HepG2 (cell line): ENCODE results near the gene ELP6. TPM values are rescaled to one million over a fixed set of nuclear protein-coding genes. Genes with fewer than 3 reads are reported as not detected.
A peak's percentile ranks its signal among the peaks of the same experiment; 100 is the strongest.

Experiments
- ATF7 ChIP-seq, 2 experiments: fragments of 450-650 bp in 1 of 2; sonication (generic) in 1 of 2; formaldehyde crosslinking in 1 of 2; IDR thresholded peaks; 2 replicates each; pipeline versions ENCODE4 v1.4.0 to v1.6.1; 2016 to 2020; ENCODE audit warnings: antibody characterized with exemption in 1 of 2, mild to moderate bottlenecking in 1 of 2, missing genetic modification reagents in 1 of 2
- CHD2 ChIP-seq: IDR thresholded peaks from 2 replicates; pipeline ENCODE4 v1.6.1; 2011; ENCODE audit warnings: low read depth, low read length, improper control_type of control experiment
- GATAD1 ChIP-seq: IDR thresholded peaks from 2 replicates; pipeline ENCODE4 v1.6.1; 2016; ENCODE audit warnings: missing genetic modification reagents, missing compliant biosample characterization
- KLF13 ChIP-seq: sonication (generic); formaldehyde crosslinking; IDR thresholded peaks from 2 replicates; pipeline ENCODE4 v1.4.0; 2020; ENCODE audit warnings: mild to moderate bottlenecking, missing genetic modification reagents
- KLF6 ChIP-seq: IDR thresholded peaks from 2 replicates; pipeline ENCODE4 v1.8.0; 2016; ENCODE audit warnings: missing biosample characterization, missing genetic modification reagents
- KMT2B ChIP-seq: IDR thresholded peaks from 2 replicates; pipeline ENCODE4 v1.6.1; 2016; ENCODE audit warnings: missing genetic modification reagents, missing compliant biosample characterization
- MXI1 ChIP-seq: IDR thresholded peaks from 3 replicates; pipeline ENCODE4 v1.6.1; 2012; ENCODE audit warnings: low read depth, low read length, inconsistent platforms, borderline replicate concordance
- NFKB2 ChIP-seq: sonication (generic); formaldehyde crosslinking; IDR thresholded peaks from 2 replicates; pipeline ENCODE4 v1.4.0; 2020; ENCODE audit warnings: missing genetic modification reagents, borderline replicate concordance
- SALL2 ChIP-seq: sonication (generic); formaldehyde crosslinking; IDR thresholded peaks from 2 replicates; pipeline ENCODE4 v1.8.1; 2023; ENCODE audit warnings: mild to moderate bottlenecking, missing genetic modification reagents, inconsistent platforms
- ZFP37 ChIP-seq: sonication (generic); formaldehyde crosslinking; IDR thresholded peaks from 2 replicates; pipeline ENCODE4 v1.4.0; 2020; ENCODE audit warnings: missing genetic modification reagents, borderline replicate concordance
- ZNF335 ChIP-seq: sonication (generic); formaldehyde crosslinking; IDR thresholded peaks from 2 replicates; pipeline ENCODE4 v1.4.0; 2020; ENCODE audit warnings: missing genetic modification reagents
- ZNF34 ChIP-seq: sonication (generic); formaldehyde crosslinking; IDR thresholded peaks from 2 replicates; pipeline ENCODE4 v1.4.0; 2020; ENCODE audit warnings: mild to moderate bottlenecking, missing genetic modification reagents, borderline replicate concordance
- ZNF430 ChIP-seq: sonication (generic); formaldehyde crosslinking; IDR thresholded peaks from 2 replicates; pipeline ENCODE4 v1.9.0; 2021; ENCODE audit warnings: mild to moderate bottlenecking, missing genetic modification reagents
- ZNF441 ChIP-seq: sonication (generic); formaldehyde crosslinking; IDR thresholded peaks from 2 replicates; pipeline ENCODE4 v1.7.0; 2021; ENCODE audit warnings: missing genetic modification reagents, borderline replicate concordance
- ZNF713 ChIP-seq: sonication (generic); formaldehyde crosslinking; IDR thresholded peaks from 2 replicates; pipeline ENCODE4 v1.4.0; 2020; ENCODE audit warnings: mild to moderate bottlenecking, missing genetic modification reagents
- polyA plus RNA-seq, 8 experiments: library from polyadenylated mRNA; depleted of rRNA in 3 of 8; stranded (reverse) in 7 of 8; unstranded in 1 of 8; fragments of >200 nt; fragmentation: Illumina TruSeq in 4 of 8; extraction: Trizol in 4 of 8; gene quantifications; 2 replicates each; pipeline versions ENCODE4 v1.2.1 to v1.2.3, GENCODE V29; 2011 to 2016; ENCODE audit warnings: low read depth in 4 of 8, missing spikeins in 1 of 8, mixed read lengths in 1 of 8; ENCODE audit not compliant: insufficient read depth in 1 of 8
- total RNA-seq, 5 experiments: library from RNA; depleted of rRNA; stranded (reverse); fragments of >200 nt; fragmentation: Illumina TruSeq; extraction: Trizol; gene quantifications; 2 replicates each; pipeline ENCODE4 v1.2.3, GENCODE V29; 2016; ENCODE audit warnings: low read depth in 1 of 5
- TF ChIP-seq, protein P1 (sequence below): IDR thresholded peaks from 2 replicates; pipeline ENCODE4 v1.4.0; 2020; ENCODE audit warnings: mild to moderate bottlenecking, missing genetic modification reagents
- TF ChIP-seq, protein P2 (sequence below): sonication (generic); formaldehyde crosslinking; IDR thresholded peaks from 2 replicates; pipeline ENCODE4 v1.4.0; 2020; ENCODE audit warnings: missing genetic modification reagents
- TF ChIP-seq, protein P3 (sequence below): sonication (generic); formaldehyde crosslinking; conservative IDR thresholded peaks from 2 replicates; pipeline ENCODE4 v1.4.0; 2020; ENCODE audit warnings: missing genetic modification reagents
- TF ChIP-seq, protein P4 (sequence below): sonication (generic); formaldehyde crosslinking; IDR thresholded peaks from 2 replicates; pipeline ENCODE4 v1.4.0; 2020; ENCODE audit warnings: missing genetic modification reagents

The ELP6 gene
- total and polyA plus RNA-seq, 2 of the 13 experiments (the other 11 are each of a cell fraction or from before 2014, with no cell fraction given), result 45.0 to 49.3 TPM

DNA sequence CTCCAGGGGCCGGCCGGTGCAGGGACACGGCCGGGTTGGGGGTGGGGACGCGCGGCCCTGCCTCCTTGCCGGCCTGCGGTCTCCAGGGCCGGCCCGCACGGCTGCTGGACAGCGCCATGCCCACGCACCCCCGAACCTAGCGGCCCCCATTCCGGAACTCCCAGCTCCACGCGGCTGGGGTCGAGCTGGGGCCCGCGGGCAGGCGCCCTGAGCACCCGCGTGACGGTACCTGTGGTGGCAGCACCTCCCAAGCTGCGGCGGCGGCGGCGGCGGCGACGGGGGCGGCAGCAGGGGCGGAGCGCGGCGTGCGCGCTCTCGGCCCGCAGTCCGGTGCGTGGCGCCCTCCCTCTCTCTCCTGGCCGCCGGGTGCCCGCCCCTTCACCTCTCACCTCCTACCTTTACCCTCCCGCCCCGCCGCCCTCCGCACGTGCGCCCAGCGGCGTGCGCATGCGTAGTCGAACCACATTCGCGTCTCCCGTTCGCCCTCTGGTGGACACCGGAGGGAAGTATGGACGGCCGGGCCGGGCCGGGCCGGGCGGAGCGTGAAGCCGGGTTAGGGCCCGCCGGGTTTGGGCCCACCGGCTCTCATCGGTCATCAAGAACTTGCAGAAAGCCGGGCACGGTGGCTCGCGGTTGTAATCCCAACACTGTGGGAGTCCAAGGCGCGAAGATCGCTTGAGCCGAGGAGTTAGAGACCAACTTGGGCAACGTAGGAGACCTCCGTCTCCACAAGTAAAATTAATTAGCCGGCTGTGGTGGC, 37.8 kb downstream of the ELP6 start, which contains the start of gene SCAP (continued):
- TF ChIP-seq KLF13 (CRISPR knock-in tag) (no peak), ZNF335 (CRISPR knock-in tag) (peak; percentile 54; the same call in 1 of the 2 replicates), ZNF441 (CRISPR knock-in tag) (peak; percentile 67; the same call in 1 of the 2 replicates), SALL2 (CRISPR knock-in tag) (peak; percentile 85), MXI1 (peak; percentile 93; the same call in 2 of the 3 replicates), KLF6 (peak; percentile 72; the same call in 1 of the 2 replicates), KMT2B (CRISPR knock-in tag) (peak; percentile 93), ZNF34 (CRISPR knock-in tag) (no peak; the same call in 1 of the 2 replicates), CHD2 (peak; percentile 75), NFKB2 (CRISPR knock-in tag) (peak; percentile 23; the same call in 1 of the 2 replicates), ZNF713 (CRISPR knock-in tag) (no peak), GATAD1 (CRISPR knock-in tag) (peak; percentile 87), ATF7 (IDR thresholded peaks at IDR 0.05) (no peak), ATF7 (CRISPR knock-in tag; IDR thresholded peaks at IDR 0.05) (no peak), ZFP37 (CRISPR knock-in tag) (no peak; the same call in 1 of the 2 replicates), ZNF430 (CRISPR knock-in tag) (peak; percentile 88)
- TF ChIP-seq, protein P1, sequence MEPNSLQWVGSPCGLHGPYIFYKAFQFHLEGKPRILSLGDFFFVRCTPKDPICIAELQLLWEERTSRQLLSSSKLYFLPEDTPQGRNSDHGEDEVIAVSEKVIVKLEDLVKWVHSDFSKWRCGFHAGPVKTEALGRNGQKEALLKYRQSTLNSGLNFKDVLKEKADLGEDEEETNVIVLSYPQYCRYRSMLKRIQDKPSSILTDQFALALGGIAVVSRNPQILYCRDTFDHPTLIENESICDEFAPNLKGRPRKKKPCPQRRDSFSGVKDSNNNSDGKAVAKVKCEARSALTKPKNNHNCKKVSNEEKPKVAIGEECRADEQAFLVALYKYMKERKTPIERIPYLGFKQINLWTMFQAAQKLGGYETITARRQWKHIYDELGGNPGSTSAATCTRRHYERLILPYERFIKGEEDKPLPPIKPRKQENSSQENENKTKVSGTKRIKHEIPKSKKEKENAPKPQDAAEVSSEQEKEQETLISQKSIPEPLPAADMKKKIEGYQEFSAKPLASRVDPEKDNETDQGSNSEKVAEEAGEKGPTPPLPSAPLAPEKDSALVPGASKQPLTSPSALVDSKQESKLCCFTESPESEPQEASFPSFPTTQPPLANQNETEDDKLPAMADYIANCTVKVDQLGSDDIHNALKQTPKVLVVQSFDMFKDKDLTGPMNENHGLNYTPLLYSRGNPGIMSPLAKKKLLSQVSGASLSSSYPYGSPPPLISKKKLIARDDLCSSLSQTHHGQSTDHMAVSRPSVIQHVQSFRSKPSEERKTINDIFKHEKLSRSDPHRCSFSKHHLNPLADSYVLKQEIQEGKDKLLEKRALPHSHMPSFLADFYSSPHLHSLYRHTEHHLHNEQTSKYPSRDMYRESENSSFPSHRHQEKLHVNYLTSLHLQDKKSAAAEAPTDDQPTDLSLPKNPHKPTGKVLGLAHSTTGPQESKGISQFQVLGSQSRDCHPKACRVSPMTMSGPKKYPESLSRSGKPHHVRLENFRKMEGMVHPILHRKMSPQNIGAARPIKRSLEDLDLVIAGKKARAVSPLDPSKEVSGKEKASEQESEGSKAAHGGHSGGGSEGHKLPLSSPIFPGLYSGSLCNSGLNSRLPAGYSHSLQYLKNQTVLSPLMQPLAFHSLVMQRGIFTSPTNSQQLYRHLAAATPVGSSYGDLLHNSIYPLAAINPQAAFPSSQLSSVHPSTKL (CRISPR knock-in tag), result peak; percentile 86
- TF ChIP-seq, protein P2, sequence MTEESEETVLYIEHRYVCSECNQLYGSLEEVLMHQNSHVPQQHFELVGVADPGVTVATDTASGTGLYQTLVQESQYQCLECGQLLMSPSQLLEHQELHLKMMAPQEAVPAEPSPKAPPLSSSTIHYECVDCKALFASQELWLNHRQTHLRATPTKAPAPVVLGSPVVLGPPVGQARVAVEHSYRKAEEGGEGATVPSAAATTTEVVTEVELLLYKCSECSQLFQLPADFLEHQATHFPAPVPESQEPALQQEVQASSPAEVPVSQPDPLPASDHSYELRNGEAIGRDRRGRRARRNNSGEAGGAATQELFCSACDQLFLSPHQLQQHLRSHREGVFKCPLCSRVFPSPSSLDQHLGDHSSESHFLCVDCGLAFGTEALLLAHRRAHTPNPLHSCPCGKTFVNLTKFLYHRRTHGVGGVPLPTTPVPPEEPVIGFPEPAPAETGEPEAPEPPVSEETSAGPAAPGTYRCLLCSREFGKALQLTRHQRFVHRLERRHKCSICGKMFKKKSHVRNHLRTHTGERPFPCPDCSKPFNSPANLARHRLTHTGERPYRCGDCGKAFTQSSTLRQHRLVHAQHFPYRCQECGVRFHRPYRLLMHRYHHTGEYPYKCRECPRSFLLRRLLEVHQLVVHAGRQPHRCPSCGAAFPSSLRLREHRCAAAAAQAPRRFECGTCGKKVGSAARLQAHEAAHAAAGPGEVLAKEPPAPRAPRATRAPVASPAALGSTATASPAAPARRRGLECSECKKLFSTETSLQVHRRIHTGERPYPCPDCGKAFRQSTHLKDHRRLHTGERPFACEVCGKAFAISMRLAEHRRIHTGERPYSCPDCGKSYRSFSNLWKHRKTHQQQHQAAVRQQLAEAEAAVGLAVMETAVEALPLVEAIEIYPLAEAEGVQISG (CRISPR knock-in tag), result peak; percentile 85
- TF ChIP-seq, protein P3, sequence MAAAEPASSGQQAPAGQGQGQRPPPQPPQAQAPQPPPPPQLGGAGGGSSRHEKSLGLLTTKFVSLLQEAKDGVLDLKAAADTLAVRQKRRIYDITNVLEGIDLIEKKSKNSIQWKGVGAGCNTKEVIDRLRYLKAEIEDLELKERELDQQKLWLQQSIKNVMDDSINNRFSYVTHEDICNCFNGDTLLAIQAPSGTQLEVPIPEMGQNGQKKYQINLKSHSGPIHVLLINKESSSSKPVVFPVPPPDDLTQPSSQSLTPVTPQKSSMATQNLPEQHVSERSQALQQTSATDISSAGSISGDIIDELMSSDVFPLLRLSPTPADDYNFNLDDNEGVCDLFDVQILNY (CRISPR knock-in tag), result peak; percentile 61; the same call in 1 of the 2 replicates
- TF ChIP-seq, protein P4, sequence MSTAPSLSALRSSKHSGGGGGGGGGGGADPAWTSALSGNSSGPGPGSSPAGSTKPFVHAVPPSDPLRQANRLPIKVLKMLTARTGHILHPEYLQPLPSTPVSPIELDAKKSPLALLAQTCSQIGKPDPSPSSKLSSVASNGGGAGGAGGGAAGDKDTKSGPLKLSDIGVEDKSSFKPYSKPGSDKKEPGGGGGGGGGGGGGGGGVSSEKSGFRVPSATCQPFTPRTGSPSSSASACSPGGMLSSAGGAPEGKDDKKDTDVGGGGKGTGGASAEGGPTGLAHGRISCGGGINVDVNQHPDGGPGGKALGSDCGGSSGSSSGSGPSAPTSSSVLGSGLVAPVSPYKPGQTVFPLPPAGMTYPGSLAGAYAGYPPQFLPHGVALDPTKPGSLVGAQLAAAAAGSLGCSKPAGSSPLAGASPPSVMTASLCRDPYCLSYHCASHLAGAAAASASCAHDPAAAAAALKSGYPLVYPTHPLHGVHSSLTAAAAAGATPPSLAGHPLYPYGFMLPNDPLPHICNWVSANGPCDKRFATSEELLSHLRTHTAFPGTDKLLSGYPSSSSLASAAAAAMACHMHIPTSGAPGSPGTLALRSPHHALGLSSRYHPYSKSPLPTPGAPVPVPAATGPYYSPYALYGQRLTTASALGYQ (CRISPR knock-in tag), result peak; percentile 21; the same call in 1 of the 2 replicates
